Urothelium cell line (cell line): ENCODE data around the gene KIAA1549.

Source experiments
- DNase-seq: peaks from one replicate; pipeline ENCODE4 v3.0.0; 2011; ENCODE audit warnings: low spot score, mixed read lengths
- FAIRE-seq: peaks from 2 replicates; lab custom pipeline; 2011; peaks lifted over from hg19 to GRCh38; lab: Jason Lieb, UNC

Gene KIAA1549

GRCh38 chr7:138861051-138861450 is 120.1 kb downstream of the KIAA1549 start:
- FAIRE-seq = no peak
- no peak for DNase-seq

GRCh38 chr7:138857728-138858127 is 123.5 kb downstream of the KIAA1549 start:
- FAIRE-seq (no peak), DNase-seq (no peak)

GRCh38 chr7:138854115-138854645 is 127.0 kb downstream of the KIAA1549 start:
- DNase-seq (peak; percentile 55), FAIRE-seq (no peak)

GRCh38 chr7:138853448-138853847 is 127.7 kb downstream of the KIAA1549 start:
- no peak for FAIRE-seq
- no peak for DNase-seq

GRCh38 chr7:138852469-138852868 is 128.7 kb downstream of the KIAA1549 start:
- no peak for FAIRE-seq

GRCh38 chr7:138849701-138850100 is 131.5 kb downstream of the KIAA1549 start:
- no peak for FAIRE-seq
- DNase-seq = no peak

More at GRCh38 chr7:138852469-138852868, 128.7 kb downstream of the KIAA1549 start:
- no peak for DNase-seq

- FAIRE-seq = no peak
- no peak for DNase-seq
These were observed 132.9 kb downstream of the KIAA1549 start for GRCh38 chr7:138848056-138848980.

GRCh38 chr7:138845711-138846110 is 135.5 kb downstream of the KIAA1549 start:
- FAIRE-seq = no peak
- no peak for DNase-seq

GRCh38 chr7:138843632-138844580 is 137.3 kb downstream of the KIAA1549 start:
- FAIRE-seq (no peak), DNase-seq (no peak)

- FAIRE-seq (no peak), DNase-seq (peak; percentile 72)
These were observed 139.1 kb downstream of the KIAA1549 start for GRCh38 chr7:138842111-138842510.

- no peak for DNase-seq
- FAIRE-seq = no peak
These were observed 143.0 kb downstream of the KIAA1549 start for GRCh38 chr7:138838166-138838565.

GRCh38 chr7:138837627-138838026 is 143.6 kb downstream of the KIAA1549 start:
- FAIRE-seq (no peak), DNase-seq (no peak)

- FAIRE-seq = no peak
- DNase-seq = no peak
These were observed 146.1 kb downstream of the KIAA1549 start for GRCh38 chr7:138835087-138835486.

GRCh38 chr7:138834583-138834982 is 146.6 kb downstream of the KIAA1549 start:
- no peak for FAIRE-seq
- no peak for DNase-seq

- FAIRE-seq = no peak
- DNase-seq = no peak
These were observed 147.6 kb downstream of the KIAA1549 start for GRCh38 chr7:138833596-138833995.

GRCh38 chr7:138832966-138833365 is 148.2 kb downstream of the KIAA1549 start:
- DNase-seq = no peak
- FAIRE-seq = no peak

GRCh38 chr7:138829335-138829734 is 151.9 kb downstream of the KIAA1549 start:
- DNase-seq (no peak), FAIRE-seq (no peak)

- no peak for FAIRE-seq
- DNase-seq = no peak
These were observed 152.9 kb downstream of the KIAA1549 start for GRCh38 chr7:138828302-138828701.

GRCh38 chr7:138825049-138825721 is 156.0 kb downstream of the KIAA1549 start:
- DNase-seq (no peak), FAIRE-seq (no peak)

GRCh38 chr7:138822867-138823535 is 158.2 kb downstream of the KIAA1549 start:
- no peak for FAIRE-seq

More at GRCh38 chr7:138822867-138823535, 158.2 kb downstream of the KIAA1549 start:
- DNase-seq = no peak
